A673 (cell line): ENCODE results near the gene CWC27. TPM values are rescaled to one million over a fixed set of nuclear protein-coding genes. Genes with fewer than 3 reads are reported as not detected.

ENCODE experiments used
- BruUV-seq: library from RNA; stranded (reverse); fragments of 400-500 nt; replicated peaks from 2 replicates; lab custom pipeline; 2021; lab: Mats Ljungman, UMichigan
- CTCF ChIA-PET: fragments of 300-600 bp; sonication (Branson Sonifier 250); formaldehyde crosslinking; loops from one replicate; lab custom pipeline; 2022; ENCODE audit warnings: antibody characterized with exemption; lab: Charles Lee
- POLR2A ChIA-PET: fragments of 300-600 bp; sonication (Branson Sonifier 250); formaldehyde crosslinking; loops from one replicate; lab custom pipeline; 2022; ENCODE audit warnings: antibody characterized with exemption; ENCODE audit not compliant: low non-redundant PET; lab: Charles Lee
- DNase-seq: peaks from one replicate; pipeline ENCODE4 v3.0.0-alpha.2; 2015; ENCODE audit warnings: low spot score
- H3K27ac ChIP-seq: fragments of 200-600 bp; sonication (generic); 2 replicates; pipeline ENCODE4 v1.5.1; 2016; ENCODE audit warnings: mixed run types, low read depth, mild to moderate bottlenecking, mixed read lengths, antibody characterized with exemption, low read length; ENCODE audit not compliant: poor library complexity, severe bottlenecking
- H3K27me3 ChIP-seq: fragments of 200-600 bp; sonication (generic); replicated peaks from 2 replicates; pipeline ENCODE4 v1.6.1; 2017; ENCODE audit warnings: mixed run types, low read depth, mild to moderate bottlenecking, mixed read lengths, antibody characterized with exemption, low read length; ENCODE audit not compliant: insufficient read depth, poor library complexity
- H3K36me3 ChIP-seq: fragments of 200-600 bp; sonication (generic); 2 replicates; pipeline ENCODE4 v1.6.1; 2016; ENCODE audit warnings: mixed run types, mild to moderate bottlenecking, mixed read lengths, antibody characterized with exemption, low read length; ENCODE audit not compliant: insufficient read depth, poor library complexity, severe bottlenecking
- H3K4me1 ChIP-seq: fragments of 200-600 bp; sonication (generic); 2 replicates; pipeline ENCODE4 v1.6.1; 2017; ENCODE audit warnings: mixed run types, mild to moderate bottlenecking, mixed read lengths, antibody characterized with exemption, low read length; ENCODE audit not compliant: insufficient read depth, poor library complexity, severe bottlenecking
- H3K4me3 ChIP-seq: fragments of 200-600 bp; sonication (generic); 2 replicates; pipeline ENCODE4 v1.5.1; 2016; ENCODE audit warnings: low read depth, mixed run types, mild to moderate bottlenecking, mixed read lengths, low read length; ENCODE audit not compliant: poor library complexity, severe bottlenecking
- H3K9me3 ChIP-seq: fragments of 200-600 bp; sonication (generic); 2 replicates; pipeline ENCODE4 v1.6.1; 2016; ENCODE audit warnings: mixed run types, low read depth, mild to moderate bottlenecking, mixed read lengths, antibody characterized with exemption, low read length; ENCODE audit not compliant: poor library complexity, severe bottlenecking
- EZH2 ChIP-seq: fragments of 200-600 bp; sonication (generic); IDR thresholded peaks from 2 replicates; pipeline ENCODE4 v1.6.1; 2017; ENCODE audit warnings: borderline replicate concordance, low read depth, mild to moderate bottlenecking, mixed read lengths, antibody characterized with exemption, low read length; ENCODE audit not compliant: poor library complexity, severe bottlenecking
- intact Hi-C: fragments of 100-400 bp; cut with micrococcal nuclease; formaldehyde crosslinking; loops from one replicate; pipeline ENCODE4 v1.10.0; 2022; ENCODE audit not compliant: unreplicated experiment
- total RNA-seq: library from RNA; stranded (reverse); gene quantifications from 2 replicates; pipeline ENCODE4 v1.2.3, GENCODE V29; 2021
- TF ChIP-seq, protein P1 (sequence below): fragments of 300-800, 200-600 bp; sonication (generic); conservative IDR thresholded peaks from 2 replicates; pipeline ENCODE4 v1.5.1; 2017; ENCODE audit warnings: low read depth, mild to moderate bottlenecking, antibody characterized with exemption, low read length, moderate library complexity, mixed read lengths

CWC27 gene
- total RNA-seq, 1 experiment from 2014 or later, result 38.0 TPM

DNA sequence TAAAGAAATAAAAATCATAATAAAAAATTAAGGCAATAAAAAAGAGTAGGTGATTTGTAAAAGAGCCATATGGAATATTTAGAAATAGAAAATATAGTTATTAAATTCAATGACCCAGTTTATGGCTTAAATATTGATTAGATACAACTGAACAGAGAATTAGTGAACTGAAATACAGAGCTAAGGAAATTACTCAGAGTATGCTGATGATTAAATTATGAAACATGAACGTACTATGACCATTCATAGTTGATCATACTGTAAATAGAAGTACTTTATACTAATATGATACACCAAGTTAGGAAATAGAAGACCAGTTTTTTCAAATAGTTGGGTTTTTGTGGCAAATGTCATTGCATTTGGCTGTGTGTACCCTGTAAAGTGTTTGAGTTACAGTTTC, 194.5 kb downstream of the CWC27 start:
- POLR2A ChIA-PET, result no interaction called here
- no peaks in the 10 kb centered on the region for H3K36me3 ChIP-seq
- no peak overlapping the region for H3K27ac ChIP-seq
- CTCF ChIA-PET, result interaction anchor here (0.6 kb wide), 1 partner anchor 401 kb away, joined by 5 read pairs; no protein-coding TSS in a partner anchor
- H3K27me3 ChIP-seq, result no peaks in the 10 kb centered on the region
- no peak overlapping the region for H3K4me3 ChIP-seq
- no TSS peak for BruUV-seq
- TF ChIP-seq, protein P1, sequence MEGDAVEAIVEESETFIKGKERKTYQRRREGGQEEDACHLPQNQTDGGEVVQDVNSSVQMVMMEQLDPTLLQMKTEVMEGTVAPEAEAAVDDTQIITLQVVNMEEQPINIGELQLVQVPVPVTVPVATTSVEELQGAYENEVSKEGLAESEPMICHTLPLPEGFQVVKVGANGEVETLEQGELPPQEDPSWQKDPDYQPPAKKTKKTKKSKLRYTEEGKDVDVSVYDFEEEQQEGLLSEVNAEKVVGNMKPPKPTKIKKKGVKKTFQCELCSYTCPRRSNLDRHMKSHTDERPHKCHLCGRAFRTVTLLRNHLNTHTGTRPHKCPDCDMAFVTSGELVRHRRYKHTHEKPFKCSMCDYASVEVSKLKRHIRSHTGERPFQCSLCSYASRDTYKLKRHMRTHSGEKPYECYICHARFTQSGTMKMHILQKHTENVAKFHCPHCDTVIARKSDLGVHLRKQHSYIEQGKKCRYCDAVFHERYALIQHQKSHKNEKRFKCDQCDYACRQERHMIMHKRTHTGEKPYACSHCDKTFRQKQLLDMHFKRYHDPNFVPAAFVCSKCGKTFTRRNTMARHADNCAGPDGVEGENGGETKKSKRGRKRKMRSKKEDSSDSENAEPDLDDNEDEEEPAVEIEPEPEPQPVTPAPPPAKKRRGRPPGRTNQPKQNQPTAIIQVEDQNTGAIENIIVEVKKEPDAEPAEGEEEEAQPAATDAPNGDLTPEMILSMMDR, result no peak
- TF ChIP-seq EZH2, result no peak
- no peak for DNase-seq
- peaks cover 11% of the 10 kb centered on the region for H3K9me3 ChIP-seq
- intact Hi-C loops, result no loop called here
- H3K4me1 ChIP-seq, result no peaks in the 10 kb centered on the region

DNA sequence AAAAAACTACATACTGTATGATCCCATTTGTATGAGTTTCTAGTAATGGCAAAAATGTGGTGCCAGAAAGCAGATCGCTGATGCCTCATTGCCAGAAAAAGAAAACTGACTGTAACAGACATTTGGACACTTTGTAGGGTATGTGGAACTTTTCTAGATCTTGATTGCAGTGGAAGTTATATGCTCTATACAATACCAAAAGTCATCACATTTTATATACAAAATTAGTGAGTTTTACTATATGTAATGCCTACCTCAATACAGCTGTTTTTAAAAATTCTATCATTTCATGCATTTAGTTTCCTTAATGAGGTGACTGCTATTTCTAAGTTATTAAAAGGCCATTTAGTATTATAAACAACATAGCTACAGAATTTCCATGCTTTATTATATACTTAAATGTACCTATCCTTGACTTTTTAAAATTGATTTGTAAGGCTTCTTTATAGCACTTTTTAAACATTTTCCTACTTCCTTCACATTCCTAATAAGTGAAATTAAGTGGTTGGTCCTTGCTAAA, 199.9 kb downstream of the CWC27 start:
- ChIA-PET POLR2A (no interaction called here), CTCF (no interaction called here)
- H3K27ac ChIP-seq, result no peak overlapping the region
- no peaks in the 10 kb centered on the region for H3K4me1 ChIP-seq
- peaks cover 6% of the 10 kb centered on the region for H3K9me3 ChIP-seq
- intact Hi-C loops, result no loop called here
- no peak overlapping the region for H3K4me3 ChIP-seq
- H3K36me3 ChIP-seq, result no peaks in the 10 kb centered on the region
- H3K27me3 ChIP-seq, result no peaks in the 10 kb centered on the region
- TF ChIP-seq EZH2, result no peak
- TF ChIP-seq, protein P1, result no peak
- DNase-seq, result no peak
- no TSS peak for BruUV-seq

DNA sequence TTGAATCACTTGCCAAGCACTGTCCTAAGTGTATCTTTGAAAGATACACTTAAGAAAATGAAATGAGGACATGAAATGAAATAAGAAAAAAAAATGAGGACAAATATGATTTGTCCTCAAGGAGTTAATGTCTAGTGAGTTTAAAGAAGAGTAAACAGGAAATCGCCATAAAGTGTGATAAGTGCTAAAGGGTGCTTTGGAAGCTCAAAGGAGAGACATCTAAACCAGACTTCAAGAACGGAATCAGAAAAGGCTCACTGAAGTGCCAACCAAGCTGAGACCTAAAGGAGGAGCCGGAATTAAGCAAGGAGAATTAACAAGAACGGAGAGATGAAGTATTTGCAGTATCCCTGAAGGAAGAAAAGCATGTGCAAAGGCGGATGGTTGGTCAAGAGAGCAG, 200.8 kb downstream of the CWC27 start:
- no peak overlapping the region for H3K27ac ChIP-seq
- BruUV-seq, result no TSS peak
- ChIA-PET POLR2A (no interaction called here), CTCF (no interaction called here)
- no peaks in the 10 kb centered on the region for H3K36me3 ChIP-seq
- no peak for TF ChIP-seq EZH2
- TF ChIP-seq, protein P1, result no peak
- no peaks in the 10 kb centered on the region for H3K9me3 ChIP-seq
- H3K4me1 ChIP-seq, result no peaks in the 10 kb centered on the region
- no peaks in the 10 kb centered on the region for H3K27me3 ChIP-seq
- no peak overlapping the region for H3K4me3 ChIP-seq
- intact Hi-C loops, result no loop called here
- no peak for DNase-seq
